Measurements from ENCODE around the gene ATP6V0A1. TPM values are rescaled to one million over a fixed set of nuclear protein-coding genes. Genes with fewer than 3 reads are reported as not detected.

Gene ATP6V0A1
- total RNA-seq (ENCODE audit: low replicate concordance): 65.5 and 69.4 TPM in 2 replicates
- long read RNA-seq, full-length matches to known transcripts: 9 of 13 reads
- long read RNA-seq, partial matches to known transcripts: 2 of 13 reads
- long read RNA-seq, other reads (novel, unspliced or antisense): 2 of 13 reads

DNA sequence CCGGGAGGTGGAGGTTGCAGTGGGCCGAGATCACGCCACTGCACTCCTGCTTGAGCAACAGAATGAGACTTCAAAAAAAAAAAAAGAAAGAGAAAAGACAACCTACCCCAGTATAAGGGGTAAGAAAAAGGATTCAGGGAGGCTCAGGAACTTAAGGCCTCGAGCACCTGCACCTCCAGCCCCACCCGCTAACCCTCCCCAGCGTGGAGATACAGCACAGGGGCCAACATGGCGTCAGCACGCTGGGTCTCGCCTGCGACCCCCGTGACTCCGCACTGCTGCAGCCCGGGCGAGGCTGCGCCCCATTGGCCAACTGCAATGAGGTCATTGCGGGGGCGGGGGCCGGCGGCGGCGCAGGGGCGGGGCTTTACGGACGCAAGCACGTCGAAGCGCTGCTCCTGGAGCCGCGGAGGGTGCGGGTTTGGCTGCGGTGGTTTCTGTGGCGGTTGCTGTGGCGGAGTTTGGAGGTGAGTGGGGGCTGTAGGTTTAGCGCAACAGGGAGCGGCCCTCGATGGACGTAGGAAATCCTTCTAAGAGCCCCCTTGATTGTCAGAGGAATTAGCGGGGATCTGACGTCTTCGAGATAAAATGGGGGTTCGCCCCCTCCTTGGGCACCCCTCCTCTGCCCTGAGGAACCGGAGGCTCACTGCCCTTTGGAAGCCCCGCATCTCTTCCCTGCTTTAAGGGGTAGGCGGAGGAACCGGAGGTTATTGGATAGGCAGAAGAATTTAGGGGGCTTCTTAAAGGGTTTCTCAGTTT, at the start of gene ATP6V0A1:
ATP6V0A1 (plus strand) TSS at position 382 of the 759 bp plus-strand sequence. CDS start 2,017 bp downstream, outside the sequence.
- Mint-ChIP-seq H3K4me3 (peak within 1 kb of the TSS; percentile 96), H3K4me1 (ENCODE audit: unreplicated experiment) (peaks cover 40% of the 10 kb centered on the region), H3K27me3 (no peaks in the 10 kb centered on the region), H3K27ac (peak within 1 kb of the TSS; percentile 98), H3K36me3 (peaks cover 7% of the 10 kb centered on the region), H3K9me3 (no peaks in the 10 kb centered on the region)
- DNase-seq (ENCODE audit: extremely low spot score, unreplicated experiment): peak; percentile 94
- TF ChIP-seq, protein P1, sequence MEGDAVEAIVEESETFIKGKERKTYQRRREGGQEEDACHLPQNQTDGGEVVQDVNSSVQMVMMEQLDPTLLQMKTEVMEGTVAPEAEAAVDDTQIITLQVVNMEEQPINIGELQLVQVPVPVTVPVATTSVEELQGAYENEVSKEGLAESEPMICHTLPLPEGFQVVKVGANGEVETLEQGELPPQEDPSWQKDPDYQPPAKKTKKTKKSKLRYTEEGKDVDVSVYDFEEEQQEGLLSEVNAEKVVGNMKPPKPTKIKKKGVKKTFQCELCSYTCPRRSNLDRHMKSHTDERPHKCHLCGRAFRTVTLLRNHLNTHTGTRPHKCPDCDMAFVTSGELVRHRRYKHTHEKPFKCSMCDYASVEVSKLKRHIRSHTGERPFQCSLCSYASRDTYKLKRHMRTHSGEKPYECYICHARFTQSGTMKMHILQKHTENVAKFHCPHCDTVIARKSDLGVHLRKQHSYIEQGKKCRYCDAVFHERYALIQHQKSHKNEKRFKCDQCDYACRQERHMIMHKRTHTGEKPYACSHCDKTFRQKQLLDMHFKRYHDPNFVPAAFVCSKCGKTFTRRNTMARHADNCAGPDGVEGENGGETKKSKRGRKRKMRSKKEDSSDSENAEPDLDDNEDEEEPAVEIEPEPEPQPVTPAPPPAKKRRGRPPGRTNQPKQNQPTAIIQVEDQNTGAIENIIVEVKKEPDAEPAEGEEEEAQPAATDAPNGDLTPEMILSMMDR (conservative IDR thresholded peaks at IDR 0.05): no peak

DNA sequence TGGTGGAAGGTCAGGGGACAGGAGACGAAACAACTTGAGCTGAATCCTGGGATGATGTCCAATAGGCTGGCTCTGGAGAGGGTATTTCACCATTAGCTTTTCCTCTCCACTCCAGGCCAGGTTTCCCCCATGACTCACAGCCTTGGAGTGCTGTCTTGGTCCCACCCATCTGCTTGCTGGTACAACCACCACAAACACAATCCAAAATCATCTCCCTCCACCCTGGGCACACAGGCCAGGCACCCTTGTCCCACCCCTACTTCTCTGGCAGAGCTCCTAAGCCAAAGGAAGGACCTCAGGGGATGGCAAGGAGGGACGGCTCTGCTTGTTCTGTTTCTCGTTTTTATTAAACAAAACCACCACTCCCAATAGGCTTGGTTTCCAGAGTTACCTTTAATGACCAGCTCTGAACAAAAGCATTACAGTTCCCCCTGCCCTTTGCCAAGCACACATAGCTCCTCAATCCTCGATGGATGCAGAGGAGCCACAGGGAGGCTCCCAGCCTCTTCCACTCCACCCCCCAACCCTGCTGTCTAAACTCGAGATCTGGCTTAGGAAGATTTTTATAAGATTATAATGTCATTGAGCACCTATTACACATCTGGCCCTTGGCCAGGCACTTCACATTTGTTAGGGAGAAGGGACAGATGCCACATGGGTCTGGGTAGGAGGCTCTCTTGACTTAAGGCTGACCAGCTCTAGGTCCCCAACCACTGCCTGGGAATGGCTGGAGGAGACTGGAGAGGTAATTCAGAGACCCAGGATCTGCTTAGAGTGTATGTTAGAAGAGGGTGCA, 49.0 kb upstream of the ATP6V0A1 start:
- Mint-ChIP-seq H3K4me1 (ENCODE audit: unreplicated experiment) (peaks cover 13% of the 10 kb centered on the region), H3K27me3 (peaks cover 4% of the 10 kb centered on the region), H3K4me3 (no peak overlapping the region), H3K27ac (no peak overlapping the region), H3K36me3 (peaks cover 3% of the 10 kb centered on the region), H3K9me3 (no peaks in the 10 kb centered on the region)
- TF ChIP-seq, protein P1 (conservative IDR thresholded peaks at IDR 0.05): no peak
- no peak for DNase-seq (ENCODE audit: extremely low spot score, unreplicated experiment)

DNA sequence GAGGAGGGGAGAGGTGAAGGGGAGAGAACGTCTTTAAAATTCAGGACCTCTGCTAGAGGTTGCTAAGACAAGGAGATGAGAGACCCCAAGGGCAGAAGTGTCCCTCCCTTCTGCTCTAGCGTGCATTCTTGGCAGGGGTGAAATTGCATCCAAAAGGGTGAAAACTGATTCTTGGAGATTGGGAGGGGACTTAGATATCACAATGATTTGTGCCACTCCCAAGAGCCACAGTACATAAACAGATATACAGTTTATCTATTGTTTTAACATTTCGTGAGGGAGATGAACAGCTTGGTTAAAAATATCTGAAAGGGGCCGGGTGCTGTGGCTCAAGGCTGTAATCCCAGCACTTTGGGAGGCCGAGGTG, 48.4 kb upstream of the ATP6V0A1 start:
- Mint-ChIP-seq H3K27ac (no peak overlapping the region), H3K9me3 (no peaks in the 10 kb centered on the region), H3K27me3 (peaks cover 4% of the 10 kb centered on the region), H3K36me3 (peaks cover 3% of the 10 kb centered on the region), H3K4me3 (no peak overlapping the region), H3K4me1 (ENCODE audit: unreplicated experiment) (peaks cover 13% of the 10 kb centered on the region)
- DNase-seq (ENCODE audit: extremely low spot score, unreplicated experiment): no peak
- TF ChIP-seq, protein P1 (conservative IDR thresholded peaks at IDR 0.05): no peak

DNA sequence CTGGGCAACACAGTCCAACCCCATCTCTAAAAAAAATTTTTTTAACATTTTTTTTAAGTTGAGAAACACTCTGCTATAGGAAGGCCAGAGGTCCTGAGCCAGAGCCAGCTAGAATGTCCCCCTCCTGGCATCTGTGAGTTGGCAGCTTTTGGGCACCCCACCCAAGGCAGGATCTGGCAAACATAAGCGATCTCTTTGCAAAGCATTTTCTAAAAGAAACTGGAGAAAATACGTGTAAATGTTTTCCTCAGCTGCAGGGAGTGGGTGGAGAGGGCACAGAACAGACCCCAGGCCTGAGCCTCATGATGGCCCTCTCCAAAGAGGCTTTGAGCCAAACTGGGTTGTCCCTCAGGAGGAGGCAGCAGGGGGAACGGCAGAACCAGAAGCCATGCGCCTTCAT, 47.3 kb upstream of the ATP6V0A1 start:
- TF ChIP-seq, protein P1 (conservative IDR thresholded peaks at IDR 0.05): no peak
- peaks cover 13% of the 10 kb centered on the region for H3K4me1 Mint-ChIP-seq (ENCODE audit: unreplicated experiment)
- peaks cover 3% of the 10 kb centered on the region for H3K36me3 Mint-ChIP-seq
- DNase-seq (ENCODE audit: extremely low spot score, unreplicated experiment): no peak
- peaks cover 4% of the 10 kb centered on the region for H3K27me3 Mint-ChIP-seq
- no peaks in the 10 kb centered on the region for H3K9me3 Mint-ChIP-seq
- no peak overlapping the region for H3K4me3 Mint-ChIP-seq
- H3K27ac Mint-ChIP-seq: no peak overlapping the region

DNA sequence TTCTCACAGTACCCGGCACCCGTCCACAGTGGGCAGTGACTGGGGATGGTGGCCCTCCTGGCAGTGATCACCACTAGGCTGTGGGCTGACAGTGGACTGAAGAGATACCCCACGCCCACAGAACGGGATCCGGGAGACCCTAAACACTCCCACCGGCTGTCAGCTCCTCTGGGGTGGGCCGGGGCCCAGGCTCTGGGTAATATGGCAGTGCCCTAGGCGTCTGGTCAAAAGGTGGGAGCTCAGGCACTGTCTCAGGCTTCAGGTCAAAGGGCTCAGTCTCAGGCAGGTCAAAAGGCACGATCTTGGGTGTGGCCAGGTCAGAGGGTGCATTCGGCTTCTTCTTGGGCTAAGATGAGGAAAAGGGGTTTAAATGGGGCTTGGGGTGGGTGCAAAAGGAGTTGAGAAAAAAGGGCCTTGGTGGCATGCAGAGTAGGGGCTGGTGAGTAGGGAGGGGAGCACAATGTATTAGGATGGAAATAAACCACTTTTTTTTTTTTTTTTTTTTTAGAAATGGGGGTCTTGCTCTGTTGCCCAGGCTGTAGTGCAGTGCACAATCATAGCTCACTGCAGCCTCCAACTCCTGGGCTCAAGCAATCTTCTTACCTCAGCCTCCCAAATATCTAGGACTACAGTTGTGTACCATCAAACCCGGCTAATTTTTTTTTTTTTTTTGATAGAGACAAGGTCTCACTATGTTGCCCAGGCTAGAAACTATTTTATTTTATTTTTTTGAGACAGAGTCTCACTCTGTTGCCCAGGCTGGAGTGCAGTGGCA, 46.6 kb upstream of the ATP6V0A1 start:
- peaks cover 13% of the 10 kb centered on the region for H3K4me1 Mint-ChIP-seq (ENCODE audit: unreplicated experiment)
- no peak for DNase-seq (ENCODE audit: extremely low spot score, unreplicated experiment)
- no peak overlapping the region for H3K27ac Mint-ChIP-seq
- H3K27me3 Mint-ChIP-seq: peaks cover 4% of the 10 kb centered on the region
- no peaks in the 10 kb centered on the region for H3K9me3 Mint-ChIP-seq
- H3K4me3 Mint-ChIP-seq: no peak overlapping the region
- TF ChIP-seq, protein P1 (conservative IDR thresholded peaks at IDR 0.05): no peak
- peaks cover 3% of the 10 kb centered on the region for H3K36me3 Mint-ChIP-seq
